Stimulated activated CD4-positive, alpha-beta T cell treated with anti-CD3 and anti-CD28 coated beads, Interleukin-1b, Interleukin-23, amount 100 ng/mL, for 48 hours (primary cell): ENCODE data around the gene TMEM30A.

Experiments
- DNase-seq: peaks from one replicate; pipeline ENCODE4 v3.0.0-alpha.2; 2020

The TMEM30A gene

GRCh38 chr6:75284632-75285282, at the start of gene TMEM30A:
TMEM30A (minus strand) TSS chr6:75284792; CDS start chr6:75284638, 154 bp downstream.
- DNase-seq: peak; percentile 97

GRCh38 chr6:75333676-75334200, 49.1 kb upstream of the TMEM30A start:
- no peak for DNase-seq

DNA sequence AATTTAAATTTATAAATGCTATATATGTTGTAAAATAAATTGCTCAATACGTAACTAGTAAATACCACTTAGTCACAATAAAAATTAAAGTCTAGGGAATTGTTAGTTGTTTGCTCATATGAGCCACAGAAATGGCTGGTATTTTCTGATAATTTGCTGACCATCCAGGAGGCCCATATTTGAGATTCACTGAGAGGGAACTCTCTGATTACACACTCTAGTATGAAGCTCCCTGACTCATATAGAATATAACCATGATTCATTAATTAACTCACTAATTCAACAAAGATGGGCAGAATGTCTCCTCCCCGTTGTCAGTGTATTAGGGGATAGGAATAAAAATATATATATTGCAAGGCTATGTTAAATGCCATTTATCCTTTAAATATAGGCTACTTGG, 46.6 kb upstream of the TMEM30A start:
- DNase-seq: no peak

DNA sequence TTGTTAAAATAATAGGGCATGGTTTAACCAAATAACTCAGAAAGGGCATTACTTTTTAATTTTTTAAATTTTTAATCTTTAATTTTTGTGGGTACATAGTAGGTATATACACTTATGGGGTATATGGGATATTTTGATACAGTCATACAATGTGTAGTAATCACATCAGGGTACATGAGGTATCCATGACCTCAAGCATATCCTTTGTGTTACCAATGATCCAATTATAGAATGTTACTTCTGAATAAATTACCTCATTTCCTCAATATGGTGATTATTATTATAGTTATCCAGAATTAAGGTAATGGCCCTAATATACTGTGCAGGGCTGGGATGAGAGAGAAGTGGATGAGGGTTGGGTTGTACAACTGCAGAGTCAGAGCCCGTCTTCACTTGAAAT, 45.1 kb upstream of the TMEM30A start:
- no peak for DNase-seq

- DNase-seq: no peak
Measured at GRCh38 chr6:75327807-75328206, 43.2 kb upstream of the TMEM30A start.

GRCh38 chr6:75326557-75327258, 42.1 kb upstream of the TMEM30A start:
- no peak for DNase-seq

DNA sequence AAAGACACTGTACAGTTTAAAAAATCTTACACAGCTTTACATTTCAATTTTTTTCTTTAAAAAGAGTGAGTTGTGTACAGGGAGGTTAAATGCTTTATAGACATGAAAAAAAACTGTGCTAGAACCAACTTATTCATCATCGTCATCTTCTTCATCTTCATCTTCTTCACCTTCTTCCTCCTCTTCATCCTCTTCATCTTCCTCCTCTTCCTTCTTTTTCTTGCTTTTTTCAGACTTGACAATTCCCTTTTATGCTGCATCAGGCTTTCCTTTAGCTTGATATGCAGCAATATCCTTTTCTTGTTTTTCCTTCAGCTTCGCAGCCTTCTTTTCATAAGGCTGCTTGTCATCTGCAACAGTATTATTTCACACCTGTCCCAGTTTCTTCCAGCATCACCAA, 34.3 kb upstream of the TMEM30A start:
- no peak for DNase-seq

DNA sequence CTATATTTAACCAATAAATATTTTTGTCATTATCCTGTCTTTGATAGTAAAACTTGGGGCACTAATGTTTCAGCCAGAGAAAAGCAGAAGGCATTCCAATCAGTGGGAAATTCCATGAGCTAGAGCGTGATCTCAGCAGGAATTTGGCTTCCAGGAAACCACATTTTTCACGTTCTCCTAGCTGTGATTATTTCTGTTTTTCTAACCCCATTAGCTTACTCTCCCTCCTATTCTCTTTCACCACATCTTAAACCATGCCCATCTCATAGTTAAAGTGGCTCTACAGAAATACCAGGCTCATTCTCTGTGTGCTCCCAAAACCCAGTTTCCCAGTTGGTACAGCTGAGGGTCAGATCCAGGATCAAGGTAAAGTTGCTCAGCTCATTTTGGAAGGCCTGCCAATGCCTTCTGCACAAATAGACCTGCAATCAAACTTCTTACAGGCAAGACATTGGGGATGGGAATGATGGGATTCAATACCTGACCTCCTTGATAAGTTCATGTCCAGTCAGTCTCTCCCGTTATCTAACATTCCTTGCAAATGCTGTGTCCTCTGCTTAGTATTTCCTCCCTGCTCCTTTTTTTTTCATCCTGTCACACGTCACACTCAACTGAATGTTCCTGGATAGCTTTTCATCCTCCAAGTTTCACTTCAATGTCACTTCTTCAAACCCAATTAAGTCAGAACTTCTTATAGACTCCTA, 33.1 kb upstream of the TMEM30A start:
- no peak for DNase-seq

GRCh38 chr6:75315978-75316377, 31.4 kb upstream of the TMEM30A start:
- no peak for DNase-seq

GRCh38 chr6:75308250-75308988, 23.8 kb upstream of the TMEM30A start:
- DNase-seq: no peak

DNA sequence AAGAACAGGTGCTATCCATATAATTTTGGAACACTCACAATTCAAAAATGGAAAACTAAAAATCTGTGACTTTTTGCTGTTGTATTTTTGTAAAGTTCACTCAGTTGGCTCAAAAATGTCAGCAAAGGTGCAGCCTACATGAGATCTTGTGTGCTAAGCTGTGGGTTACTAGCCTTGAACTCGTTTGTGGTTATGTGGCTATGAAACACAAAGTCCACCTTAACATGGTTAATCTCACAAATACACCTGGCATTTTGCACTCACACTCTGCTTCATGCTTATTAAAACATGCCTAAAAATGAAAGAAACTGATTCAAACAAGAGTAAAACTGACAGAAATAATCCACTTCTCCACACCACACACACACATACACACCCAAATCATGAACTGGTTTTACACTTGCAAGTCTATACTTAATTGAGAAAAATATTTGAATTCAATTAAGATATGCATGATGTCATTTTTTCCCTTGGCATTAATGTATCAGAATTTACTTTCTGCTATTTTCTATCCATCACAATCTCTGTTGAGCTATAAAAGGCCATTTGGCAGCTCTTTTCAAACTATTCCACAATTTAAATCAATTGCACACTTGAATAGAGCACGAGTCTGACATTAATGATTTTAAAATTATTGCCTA, 22.9 kb upstream of the TMEM30A start:
- DNase-seq: no peak

DNA sequence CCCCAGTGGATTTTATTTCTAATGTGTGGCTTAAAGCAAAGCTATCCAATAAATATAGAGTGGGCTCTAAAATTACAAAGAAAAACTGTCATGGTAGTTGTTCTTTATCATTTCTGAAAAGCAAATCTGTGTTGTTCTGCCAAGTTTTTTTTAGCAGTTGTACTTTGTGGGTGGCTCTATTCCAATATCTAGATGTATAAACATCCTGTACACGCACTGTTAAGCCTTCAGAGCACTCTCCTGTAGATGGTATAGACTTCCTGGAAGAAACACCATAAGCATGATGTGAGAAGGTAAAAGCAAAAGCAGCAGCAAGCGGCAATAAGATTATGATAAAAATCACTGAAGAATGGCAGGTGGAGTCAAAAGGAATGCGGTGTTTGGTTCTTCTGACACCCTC, 21.5 kb upstream of the TMEM30A start:
- no peak for DNase-seq

GRCh38 chr6:75305573-75305972, 21.0 kb upstream of the TMEM30A start:
- no peak for DNase-seq

- DNase-seq: no peak
Measured at GRCh38 chr6:75302280-75302679, 17.7 kb upstream of the TMEM30A start.

DNA sequence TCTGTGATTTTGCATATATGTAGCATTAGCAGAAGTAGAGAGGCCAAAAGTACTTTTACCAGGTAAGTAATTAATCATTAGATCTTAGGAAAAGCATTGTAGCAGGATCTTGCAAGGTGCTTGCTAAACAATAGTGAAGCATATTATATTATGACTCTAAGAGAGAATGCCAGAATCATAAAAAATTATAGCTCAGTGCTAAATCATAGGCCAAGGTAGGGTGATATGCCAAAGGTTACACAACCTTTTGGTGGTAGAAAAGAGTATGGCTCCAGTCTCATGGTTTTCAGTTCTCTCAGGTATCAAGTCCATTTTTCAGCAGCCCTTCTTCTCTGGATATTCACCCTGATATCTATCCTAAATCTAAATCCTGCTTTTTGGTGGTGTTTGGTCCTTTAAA, 16.9 kb upstream of the TMEM30A start:
- no peak for DNase-seq

DNA sequence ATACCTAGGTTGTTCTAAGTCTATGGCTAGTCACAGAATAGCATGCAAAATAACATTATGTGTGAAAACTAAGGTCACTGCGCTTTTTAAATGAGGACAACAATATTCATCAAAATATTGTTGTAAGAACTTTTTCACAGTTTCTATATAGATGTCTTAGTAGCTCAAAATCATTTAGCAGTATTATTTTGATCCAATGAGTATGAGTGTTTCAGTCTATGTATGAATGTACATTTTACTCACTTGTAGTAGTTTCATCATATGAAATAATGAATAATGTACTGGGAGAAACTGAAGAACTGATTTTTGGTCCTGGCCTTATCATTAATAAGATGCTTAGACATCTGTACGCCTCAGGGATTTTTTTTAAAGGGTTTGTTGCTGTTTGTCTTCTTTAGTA, 16.5 kb upstream of the TMEM30A start:
- DNase-seq: no peak

DNA sequence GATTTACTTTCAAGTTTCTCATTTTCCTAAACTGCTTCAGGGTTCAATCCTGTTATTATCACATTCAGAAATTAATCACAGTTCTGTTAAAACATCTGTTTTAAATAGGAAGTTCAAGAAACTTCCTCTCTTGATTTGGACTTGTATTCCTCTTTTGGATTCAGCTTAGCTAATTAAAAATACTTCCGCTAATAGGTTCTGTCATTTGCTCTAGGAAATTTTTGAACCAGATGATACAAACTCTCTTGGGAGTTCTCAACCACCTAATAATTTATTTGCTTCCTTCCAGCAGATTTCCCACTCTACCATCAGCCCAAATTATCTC, 15.9 kb upstream of the TMEM30A start:
- DNase-seq: no peak

GRCh38 chr6:75299801-75300530, 15.4 kb upstream of the TMEM30A start:
- no peak for DNase-seq

DNA sequence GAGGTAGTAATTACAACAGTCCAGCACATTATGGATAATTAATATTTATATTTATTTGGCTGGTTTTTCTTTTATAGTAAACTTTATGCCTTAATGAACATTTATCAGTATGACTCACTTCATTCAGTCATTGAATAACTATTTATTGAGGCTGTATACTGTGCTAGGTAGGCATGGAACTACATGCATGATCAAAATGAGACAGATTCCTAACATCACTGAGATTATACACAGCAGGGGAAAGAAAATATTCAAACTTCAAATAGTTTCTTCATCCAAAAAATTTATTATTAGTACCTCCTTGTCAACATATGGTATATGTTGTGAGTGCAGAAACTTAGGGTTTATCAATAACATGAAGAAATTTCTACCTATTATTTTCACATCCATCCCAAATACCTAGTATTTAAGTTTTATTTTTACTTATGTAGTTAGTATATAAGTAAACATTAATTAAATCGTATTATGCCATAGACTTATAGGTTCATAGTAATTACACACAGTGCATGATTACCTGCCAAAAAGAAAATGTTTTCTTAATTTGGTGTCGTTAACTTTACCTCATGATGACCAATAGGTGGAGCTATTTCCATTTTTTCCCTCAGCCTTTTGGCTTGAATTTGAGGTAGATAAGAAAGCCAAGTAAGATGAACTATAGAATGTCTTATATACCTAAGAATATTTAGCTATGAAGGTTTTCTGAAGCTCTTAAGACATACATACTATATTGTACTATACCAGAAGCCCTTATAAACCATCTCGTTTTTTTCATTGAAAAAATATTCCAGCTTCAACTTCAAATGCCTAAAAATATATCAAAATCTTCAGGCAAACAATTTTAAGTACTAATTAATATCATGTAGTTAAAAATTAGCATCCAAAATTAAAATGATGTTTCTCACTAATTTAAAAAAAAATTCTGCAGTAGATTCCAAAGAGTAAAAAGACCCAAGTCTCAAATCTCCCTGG, 12.5 kb upstream of the TMEM30A start:
- DNase-seq: no peak

GRCh38 chr6:75292555-75292954, 8.0 kb upstream of the TMEM30A start:
- no peak for DNase-seq

DNA sequence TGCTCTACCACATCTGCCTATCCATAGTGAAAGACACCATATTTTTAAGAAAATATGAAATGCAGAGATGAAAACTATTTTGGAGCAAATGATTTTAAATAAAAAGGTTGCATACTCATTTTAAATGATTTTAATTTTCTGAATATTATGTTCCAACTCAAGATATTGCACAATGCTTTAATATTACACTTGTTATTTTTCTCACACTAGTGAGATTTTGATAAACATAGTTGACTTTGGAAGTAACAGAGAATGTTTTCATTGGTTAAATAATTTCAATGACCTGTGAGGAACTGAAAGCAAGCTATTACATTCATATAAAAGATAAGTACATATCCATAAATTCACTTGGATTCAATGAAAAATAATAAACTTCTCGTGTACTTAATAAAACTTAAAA, 7.2 kb upstream of the TMEM30A start:
- no peak for DNase-seq
